Skin epidermis (tissue), 12 donors: Measurements from ENCODE around the gene DDRGK1.

ENCODE experiments used
- H3K27ac ChIP-seq, 21 experiments: fragments of 200-600 bp; sonication (generic) in 11 of 21; one replicate each; pipeline ENCODE4 v1.5.0; 2020; ENCODE audit warnings: mild to moderate bottlenecking in 3 of 21, inconsistent platforms in 2 of 21, moderate library complexity in 2 of 21
- H3K4me3 ChIP-seq, 7 experiments: fragments of 200-600 bp; sonication (generic) in 2 of 7; one replicate each; pipeline ENCODE4 v1.5.0; 2020; ENCODE audit warnings: inconsistent platforms in 2 of 7, mild to moderate bottlenecking in 2 of 7, moderate library complexity in 1 of 7

Gene DDRGK1

DNA sequence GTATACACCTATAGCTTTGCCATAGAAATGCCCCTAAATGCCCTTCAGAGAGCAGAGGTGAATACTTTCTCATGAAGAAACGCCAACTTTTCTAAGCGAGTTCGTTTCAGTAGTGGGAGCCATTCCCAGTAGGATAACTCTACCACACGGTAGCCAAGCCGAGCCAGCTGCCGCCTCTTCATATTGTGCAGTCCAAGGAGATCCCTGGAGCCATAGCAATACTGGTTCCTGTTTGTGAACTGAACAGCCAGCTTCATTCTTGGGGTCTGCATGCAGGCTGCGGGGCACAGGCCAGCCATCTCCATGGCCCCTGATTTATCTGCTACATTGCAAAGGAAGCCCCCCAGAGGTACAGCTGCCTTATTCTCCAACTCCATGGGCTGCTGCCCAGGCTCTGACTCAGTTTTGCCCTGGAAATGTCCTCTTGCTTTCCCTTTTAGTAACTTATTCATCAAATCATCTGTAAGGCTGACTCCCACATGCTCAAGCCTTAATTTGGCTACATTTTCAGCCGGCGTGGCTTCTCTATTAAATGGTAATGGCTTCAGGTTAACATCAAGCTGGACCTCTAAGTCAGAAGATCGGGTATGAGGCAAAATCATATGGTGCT is 57.6 kb downstream of the DDRGK1 start:
- Histone ChIP-seq H3K27ac (no peak overlapping the region), H3K4me3 (no peak overlapping the region)

DNA sequence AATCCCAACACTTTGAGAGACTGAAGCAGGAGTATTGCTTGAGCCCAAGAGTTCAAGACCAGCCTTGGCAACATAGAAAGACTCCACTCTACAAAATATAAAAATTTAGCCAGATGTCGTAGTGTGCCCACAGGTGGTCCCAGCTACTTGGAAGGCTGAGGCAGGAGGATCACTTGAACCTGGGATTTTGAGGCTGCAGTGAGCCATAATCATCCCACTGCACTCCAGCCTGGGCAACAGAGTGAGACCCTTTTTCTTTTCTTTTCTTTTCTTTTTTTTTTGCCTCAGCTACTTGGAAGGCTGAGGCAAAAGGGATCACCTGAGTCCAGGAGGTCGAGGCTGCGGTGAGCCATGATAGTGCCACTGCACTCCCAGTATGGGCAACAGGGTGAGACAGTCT is 62.7 kb downstream of the DDRGK1 start:
- Histone ChIP-seq H3K4me3 (no peak overlapping the region), H3K27ac (no peak overlapping the region)
